EH (cell line): ENCODE measurements around the gene BDH2.

Experiments used
- DNase-seq: peaks from one replicate; pipeline ENCODE4 v3.0.0-alpha.2; 2015; ENCODE audit warnings: low read depth

The BDH2 gene

DNA sequence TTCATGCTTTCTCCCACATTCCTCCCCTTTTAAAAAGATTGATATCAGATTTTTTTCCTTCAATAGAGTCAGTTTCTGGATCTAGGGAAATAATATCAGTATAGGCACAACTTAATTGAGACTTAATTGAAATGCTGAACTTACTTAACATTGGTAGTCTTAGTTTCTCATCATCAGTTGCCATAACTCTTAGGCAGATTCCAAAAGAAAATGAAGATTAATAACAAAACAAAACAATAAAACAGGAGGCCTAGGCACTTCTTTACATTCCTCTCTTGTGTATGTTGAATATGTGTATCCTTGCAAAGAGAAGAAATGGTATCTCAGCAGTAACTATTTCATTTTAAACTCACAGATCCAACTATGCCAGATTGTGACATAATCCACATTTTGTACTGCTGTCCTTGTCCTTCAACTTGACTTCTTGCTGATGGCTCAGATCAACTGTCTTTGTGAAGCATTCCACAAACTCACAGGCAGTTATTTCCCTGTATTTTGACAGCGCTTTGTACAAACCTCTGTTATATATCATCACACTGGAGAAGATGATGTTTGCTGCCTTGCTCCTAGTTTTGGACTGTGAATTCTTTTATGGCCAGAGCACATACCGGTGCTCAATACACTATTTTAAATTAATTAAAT is 14.0 kb downstream of the BDH2 start:
- no peak for DNase-seq

DNA sequence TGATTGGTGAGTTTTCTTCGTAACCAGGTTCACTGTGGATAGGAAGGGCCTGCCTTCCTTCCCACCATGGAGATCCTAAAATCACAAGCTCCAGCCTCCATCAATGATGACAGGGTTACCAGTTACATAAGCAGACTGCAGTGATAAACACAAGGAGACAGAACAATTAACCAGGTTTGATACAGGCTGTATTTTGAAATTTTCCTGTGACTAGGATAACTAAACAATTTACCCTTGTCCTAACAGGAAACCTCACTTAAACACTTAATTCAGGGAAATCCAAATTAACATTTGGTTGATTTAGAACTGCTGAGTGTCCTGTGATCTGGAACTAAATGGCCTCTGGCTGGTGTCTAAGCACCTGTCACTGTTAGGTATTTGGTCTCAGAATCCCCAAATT is 20.0 kb downstream of the BDH2 start:
- no peak for DNase-seq

DNA sequence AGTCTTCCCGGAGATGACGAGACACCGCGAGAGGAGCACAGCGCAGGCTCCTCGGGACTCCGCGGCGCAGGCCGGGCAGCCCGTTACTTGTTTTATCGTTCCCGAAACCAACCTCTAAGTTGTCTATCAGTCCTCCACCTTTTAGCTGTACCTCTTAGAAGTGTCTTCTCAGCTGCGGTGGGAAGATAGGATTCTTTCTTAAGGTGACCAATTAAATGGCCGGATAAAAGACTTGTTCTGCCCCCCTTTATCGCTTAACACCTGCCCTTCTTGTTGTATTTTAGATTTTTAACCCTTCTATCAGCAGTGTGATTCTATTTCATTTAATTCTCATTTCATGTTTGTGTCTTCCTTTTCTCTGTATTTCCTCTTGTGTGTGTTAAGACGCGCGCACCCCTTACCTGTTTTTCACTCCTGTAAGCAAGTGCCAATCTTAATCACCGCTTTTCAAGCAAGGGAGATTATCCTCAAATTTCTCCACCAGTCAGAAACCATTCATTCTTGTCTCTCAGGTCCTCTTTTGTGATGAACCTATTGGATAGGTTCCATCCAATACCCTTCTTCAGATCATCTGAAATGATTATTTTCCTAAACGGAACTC is 22.8 kb downstream of the BDH2 start, which contains the start of gene SLC9B2:
TSS of gene SLC9B2 (minus strand) at position 15 of the 601 bp plus-strand sequence. CDS start 9,211 bp downstream, outside the sequence.
- DNase-seq: peak; percentile 9

DNA sequence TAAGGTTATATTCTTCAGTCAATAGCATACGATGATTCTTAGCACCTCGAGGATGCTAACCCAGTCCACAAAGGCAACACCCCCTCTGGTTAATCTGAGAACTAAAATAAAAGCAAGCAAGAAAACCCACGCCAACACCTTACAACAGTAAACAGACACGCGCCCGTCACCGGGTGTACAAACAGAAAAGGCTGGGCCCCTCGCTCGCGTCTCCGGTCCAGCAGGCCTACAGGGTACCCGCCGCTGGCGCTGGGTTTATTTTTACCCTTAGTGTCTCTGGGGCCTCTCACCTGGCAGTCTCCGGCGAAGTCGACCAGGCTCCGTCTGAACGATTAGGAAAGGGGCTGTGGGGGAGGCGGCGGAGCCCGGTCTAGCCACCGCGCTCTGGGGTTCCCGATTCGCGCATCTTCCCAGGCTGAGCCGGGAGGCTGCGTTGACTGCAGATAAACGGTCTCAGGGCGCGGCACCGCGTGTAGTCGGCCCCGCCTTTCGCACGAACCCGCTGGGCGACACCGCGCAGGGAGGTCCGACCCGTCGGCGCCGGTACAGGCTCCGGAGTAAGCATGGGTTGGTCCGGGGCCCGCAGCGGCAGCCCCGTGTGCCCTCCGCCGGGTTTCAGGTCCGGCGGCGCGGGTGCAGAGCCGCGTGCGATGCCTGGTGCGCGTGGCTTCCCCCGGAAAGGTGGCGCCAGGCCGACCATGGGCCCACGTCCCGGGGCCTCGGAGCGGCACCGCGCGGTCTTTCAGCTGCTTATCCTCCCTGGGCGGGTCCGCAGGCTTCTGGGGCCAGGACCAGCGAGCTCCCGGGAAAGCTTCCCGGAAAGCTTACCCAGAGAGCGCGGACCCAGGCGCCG is 23.5 kb downstream of the BDH2 start:
- DNase-seq: peak; percentile 76

DNA sequence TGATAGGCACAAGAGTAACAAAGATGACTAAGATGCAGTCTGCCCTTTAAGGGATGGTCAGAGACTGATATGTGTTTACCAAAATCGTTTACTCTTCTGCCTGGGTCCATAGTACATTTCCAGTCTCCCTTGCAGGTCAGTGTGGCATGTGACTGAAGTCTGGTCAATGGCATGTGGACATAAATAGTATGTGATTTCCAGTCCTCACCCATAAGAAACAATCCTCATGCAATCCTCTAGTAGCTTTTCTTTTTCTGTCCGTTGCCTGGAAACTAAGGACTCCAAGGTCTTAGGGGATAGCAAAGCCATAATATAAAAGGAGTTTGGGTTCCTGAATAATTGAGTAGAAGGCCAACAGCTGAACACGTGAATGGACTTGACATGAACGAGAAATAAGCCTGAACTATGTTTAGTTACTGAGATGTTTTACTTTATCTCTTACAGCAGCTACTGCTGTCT is 24.2 kb downstream of the BDH2 start:
- peak; percentile 38 for DNase-seq

DNA sequence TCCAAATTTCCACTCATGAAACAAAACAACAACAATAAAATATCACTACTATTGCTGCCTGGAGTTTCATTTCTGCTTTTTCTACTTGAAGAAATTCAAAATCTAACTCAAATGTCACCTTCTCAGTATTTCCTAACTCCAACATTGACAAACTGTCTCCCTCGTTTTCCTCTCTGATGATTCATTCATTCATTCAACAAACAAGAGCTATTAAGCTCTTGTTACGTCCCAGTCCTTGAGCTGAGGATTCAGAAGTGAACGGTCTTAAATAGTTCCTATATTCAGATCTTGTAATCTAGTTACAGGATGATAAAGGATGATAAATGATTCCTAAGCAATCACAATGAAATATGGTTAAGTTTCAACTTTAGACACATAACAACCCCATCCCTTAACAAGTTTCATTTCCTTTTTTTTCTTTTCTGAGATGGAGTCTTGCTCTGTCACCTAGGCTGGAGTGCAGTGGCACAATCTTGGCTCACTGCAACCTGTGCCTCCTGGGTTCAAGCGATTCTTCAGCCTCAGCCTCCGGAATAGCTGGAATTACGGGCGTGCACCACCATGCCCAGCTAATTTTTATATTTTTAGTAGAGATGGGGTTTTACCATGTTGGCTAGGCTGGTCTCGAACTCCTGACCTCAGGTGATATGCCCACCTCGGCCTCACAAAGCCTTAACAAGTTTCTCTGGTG is 24.7 kb downstream of the BDH2 start:
- DNase-seq: peak; percentile 5

DNA sequence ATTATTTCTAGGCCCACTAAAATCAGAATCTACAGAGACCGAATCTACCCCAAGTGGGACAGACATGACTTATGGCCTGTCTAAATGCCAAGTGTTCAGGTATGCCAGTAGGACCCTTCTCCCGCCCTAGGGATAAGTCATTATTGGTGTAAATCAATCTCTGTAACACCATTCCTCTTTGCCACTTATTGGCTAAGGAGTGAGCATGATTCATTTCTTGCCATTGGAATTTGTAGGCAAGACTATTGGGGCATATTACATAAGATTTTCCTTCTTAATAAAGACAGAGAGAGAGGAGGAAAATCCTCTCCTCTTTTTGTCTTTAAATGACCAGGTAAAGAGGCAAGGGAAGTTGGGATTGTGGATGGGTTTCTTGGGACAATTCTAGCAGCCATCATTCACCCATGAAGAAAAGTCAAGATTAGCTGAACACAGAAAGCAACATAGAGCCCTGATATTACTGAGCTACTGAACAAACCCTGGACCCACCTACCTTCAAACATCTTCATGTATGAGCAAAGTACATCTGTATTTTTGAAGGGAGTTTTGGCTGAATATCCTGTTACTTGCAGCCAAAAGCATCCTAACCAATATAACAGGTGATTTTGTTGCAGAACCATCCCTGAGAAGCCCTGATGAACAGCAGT is 25.7 kb downstream of the BDH2 start:
- DNase-seq: peak; percentile 12

DNA sequence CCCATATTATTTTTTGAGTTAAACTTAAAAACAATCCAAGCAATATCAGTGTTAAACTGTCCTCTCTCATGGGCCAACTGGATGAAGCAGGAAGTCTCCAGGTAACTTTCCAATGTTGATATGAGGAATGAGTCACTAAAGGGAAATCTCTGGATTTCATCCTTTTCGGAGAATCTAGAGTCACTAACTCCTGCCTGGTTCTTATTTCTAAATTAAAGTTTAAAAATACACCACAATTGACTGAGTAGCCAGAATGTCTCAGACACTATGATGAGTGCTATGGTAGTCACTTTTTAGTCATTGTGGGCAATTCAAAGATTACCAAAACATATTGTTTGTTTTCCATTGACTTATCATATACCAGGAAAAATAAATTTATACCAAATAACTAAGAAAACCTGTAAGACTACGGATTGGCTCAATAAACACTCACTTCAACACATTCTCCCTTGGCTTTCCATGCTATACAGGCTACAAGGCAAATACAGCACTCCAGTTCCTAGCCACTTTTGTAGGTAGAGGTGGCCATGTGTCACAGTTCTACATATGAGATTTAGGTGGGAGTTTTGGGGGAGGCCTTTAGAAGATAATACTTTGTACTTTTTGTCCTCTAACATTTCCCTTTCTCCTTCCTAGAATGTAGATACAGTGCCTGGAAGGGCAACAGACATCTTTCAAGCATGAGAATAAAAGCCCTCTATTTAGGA is 31.6 kb downstream of the BDH2 start:
- DNase-seq: peak; percentile 10

DNA sequence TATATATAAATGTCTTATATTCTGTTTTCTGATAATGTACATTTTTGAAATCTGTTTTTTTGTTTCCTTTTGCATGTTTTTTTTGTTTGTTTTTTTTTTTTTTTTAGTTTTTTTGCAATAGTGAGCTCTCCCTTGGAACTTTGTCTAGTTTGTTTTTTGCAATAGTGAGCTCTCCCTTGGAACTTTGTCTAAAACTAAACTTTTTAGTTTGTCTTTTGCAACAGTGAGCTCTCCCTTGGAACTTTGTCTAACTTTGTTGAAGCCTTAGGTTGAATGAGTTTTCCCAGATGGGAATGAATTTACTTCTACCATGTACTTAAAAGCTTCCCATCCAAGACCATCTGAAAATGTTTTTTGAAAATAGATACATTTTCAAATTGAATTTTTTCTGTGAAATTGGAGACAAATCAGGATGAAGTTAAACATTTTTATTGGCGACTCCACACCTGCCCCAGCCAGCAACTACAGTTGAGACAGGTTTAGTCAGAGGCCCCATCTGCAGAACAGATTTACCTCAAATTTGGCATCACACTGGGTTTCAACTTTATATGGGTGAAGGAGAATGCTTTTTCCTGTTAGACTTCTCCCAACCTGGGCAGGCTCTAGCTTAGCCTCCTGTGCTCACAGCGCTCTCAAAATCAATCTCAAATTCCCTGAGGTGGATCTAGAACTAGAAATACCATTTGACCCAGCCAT is 39.0 kb downstream of the BDH2 start:
- DNase-seq: no peak

DNA sequence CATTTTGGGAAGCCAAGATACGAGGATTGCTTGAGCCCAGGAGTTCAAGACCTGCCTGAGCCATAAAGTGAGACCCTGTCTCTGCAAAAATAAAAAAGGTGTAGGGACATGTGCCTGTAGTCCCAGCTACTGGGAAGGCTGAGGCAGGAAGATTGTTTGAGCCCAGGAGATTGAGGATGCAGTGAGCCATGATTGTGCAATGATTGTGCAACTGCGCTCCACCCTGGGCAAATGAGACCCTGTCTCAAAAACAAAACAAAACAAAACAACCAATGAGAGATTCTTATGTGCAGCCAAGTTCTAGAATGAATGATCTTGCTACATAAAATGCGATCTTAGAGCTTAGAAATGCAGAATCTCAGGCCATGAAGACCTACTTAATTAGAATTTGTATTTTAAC is 45.6 kb downstream of the BDH2 start:
- no peak for DNase-seq

DNA sequence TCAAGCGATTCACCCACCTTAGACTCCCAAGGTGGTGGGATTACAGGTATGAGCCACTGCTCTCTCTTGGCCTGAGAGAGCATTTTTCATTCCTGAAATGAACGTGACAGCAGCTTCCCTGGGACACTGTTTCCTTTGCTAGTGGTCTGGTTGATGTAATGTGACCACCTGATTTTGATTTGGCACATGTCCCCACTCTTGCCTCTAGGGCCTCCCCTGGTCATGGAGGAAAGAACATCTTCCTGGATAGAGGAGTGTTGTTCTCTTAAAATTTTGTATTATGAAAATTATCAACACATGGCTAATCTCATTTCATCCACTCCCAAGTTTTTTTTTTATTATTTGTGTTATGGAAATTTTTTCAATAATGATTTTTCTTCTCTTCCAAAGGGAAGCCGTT is 46.9 kb downstream of the BDH2 start:
- DNase-seq: no peak

DNA sequence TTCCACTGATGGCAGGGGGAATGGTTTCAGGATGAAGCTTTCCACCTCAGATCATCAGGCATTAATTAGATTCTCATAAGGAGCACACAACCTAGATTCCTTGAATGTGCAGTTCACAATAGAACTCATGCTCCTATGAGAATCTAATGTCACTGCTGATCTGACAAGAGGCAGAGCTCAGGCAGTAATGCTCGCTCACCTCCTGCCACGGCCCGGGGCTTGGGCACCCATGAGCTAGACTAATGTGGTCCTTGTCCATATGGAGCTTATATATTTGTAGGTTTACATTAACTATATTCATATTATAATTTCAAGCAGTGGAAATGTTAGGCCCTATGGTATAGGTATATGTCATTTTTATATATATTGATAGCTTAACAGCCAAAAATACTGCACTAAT is 47.5 kb downstream of the BDH2 start:
- no peak for DNase-seq

DNA sequence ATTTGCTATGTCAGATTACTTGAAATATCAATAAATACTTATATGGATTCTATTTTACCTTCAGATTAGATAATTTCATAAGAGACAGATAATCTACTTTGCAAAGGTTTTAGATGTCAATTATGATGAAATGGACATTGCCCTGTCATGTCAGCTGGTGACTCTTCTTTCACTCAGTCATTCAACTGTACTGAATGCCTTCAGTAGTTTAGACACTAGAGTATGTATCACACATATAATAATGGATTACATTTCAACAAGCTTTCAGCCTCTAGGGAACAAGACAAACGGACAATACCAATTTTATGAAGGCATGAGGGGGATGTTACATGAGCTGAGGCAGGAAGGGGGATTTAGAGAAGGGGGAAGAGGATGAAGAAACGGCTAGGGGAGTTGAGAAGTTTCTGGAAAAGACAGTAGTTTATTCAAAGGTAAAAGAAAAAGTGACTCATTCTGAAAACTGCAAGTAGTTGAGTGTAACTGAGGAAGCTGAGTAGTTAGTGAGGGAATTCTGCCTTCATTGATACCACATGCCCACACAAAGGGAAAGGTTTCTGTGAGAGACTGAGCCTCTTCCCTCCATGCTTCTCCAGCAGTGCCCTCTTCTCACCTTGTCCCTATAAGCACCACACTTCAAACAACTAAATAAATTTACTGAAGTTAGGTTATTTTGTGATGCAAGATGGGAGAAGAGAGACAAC is 48.7 kb downstream of the BDH2 start:
- peak; percentile 15 for DNase-seq

DNA sequence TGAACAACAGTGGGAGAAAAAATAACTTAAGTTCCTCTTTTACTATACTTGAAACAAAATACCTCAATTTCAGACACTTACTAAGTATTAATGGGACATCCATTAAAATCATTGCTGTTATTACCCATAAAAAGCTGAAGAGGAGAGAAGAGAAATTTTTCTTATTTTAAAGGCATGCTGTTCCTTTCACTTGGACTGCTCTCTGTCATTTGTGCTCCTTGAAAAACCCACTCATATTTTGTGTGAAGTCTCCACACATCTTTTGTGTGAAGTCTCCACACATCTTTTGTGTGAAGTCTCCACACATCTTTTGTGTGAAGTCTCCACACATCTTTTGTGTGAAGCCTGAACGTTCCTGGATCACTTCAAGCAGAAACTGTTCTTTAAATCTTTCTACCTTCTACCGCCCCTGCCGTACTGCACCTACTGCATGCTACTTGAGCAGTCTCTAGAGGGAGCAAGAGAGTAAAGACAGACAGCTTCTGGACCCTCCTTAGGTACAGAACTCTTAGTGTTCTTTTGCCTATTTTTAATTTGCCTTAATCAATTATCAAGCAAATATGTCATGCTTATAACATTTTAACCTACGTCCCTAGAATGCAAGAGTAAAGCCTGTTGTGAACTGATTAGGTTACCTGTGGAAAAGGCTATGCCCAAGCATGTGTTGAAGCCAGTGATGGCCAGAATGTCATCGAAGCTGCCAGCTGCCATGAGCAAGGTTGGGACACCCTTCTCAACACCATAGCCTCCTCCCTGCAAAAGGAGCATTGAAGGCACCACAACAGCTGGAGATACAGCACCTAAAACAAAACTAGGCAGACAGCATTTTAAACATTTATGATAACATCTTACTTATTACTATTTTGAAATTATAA is 53.0 kb downstream of the BDH2 start:
- peak; percentile 53 for DNase-seq

DNA sequence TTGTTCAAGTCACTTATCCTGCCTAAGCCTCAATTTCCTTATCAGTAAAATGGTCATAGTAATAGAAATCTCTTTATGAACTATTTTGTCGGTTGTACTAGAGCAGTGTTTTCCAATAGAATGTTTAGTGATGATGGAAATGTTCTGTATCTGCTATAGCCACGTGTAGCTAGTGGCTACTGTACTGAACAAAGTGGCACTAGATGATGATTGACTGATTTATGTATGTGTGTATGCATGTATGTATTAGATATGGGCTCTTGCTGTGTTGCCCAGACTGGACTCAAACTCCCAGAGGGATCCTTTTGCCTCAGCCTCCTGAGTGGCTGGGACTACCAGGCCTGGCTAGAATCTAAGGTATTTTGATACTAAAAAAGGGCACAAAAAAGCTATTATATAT is 55.5 kb downstream of the BDH2 start:
- DNase-seq: no peak

DNA sequence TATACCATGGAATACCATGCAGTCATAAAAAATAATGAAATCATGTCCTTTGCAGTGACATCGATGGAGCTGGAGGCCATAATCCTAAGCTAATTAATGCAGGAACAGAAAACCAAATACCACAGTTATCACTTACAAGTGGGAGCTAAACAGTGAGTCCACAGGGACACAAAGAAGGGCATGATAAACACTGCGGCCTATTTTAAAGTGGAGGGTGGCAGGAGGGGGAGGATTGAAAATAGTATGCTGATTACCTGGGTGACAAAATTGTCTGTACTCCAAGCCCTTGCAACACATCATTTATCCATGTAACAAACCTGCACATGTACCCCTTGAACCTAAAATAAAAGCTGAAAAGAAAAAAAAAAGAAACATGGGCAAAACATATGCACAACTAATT is 63.5 kb downstream of the BDH2 start:
- DNase-seq: no peak

DNA sequence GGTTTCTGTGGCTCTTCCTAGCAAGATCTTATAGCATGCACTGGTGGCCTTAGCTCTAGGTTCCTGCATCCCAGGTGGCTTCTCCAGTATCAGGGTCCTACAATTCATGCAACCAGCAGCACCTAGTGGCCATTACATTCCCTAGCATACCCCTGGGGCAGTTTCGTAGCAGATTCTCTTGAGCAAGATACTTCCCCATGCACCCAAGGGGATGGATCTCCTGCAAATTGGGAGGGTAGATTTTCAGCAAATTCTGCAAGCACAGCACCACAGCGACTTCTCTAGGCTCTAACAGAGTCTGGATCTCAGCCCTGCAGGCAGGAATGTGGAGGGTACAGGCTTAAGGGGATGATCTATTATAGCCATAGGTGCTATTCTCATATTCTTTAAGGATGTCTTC is 67.1 kb downstream of the BDH2 start:
- peak; percentile 43 for DNase-seq

DNA sequence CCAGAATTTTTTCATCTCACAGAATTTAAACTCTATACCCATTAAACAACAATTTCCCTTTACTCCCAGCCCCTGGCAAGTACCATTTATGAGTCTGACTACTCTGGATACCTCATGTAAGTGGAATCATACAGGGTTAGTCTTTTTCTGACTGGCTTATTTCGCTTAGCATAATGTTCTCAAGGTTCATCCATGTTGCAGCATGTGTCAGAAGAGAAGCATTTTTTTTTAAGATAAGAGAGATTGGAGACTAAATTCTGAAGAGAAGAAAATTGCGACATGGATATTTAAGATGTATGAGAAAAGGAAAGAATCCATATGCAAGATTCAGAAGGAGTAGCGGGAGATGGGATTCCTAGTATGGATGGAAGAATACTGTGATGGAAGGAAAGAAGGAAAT is 68.8 kb downstream of the BDH2 start:
- no peak for DNase-seq

DNA sequence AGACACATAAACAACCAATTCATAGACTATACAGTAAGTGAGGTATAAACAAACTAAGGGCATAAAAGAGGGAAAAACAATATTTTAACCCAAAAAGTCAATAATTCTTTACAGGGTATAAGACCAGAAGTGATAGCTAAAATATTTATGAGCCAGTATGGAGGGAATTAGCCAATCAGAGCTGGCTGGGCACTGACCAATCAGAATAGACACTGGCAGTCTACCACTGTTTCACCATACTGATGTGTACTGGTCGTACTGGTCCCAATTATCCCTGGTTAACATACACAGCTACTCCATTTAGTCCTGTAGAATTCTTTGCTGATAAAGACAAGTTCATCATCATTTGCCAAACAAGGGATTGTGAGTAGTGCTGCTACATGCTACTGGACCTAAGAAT is 70.3 kb downstream of the BDH2 start:
- DNase-seq: no peak
